Glutamatergic neuron (in vitro differentiated cells): ENCODE data around the gene DCTN3. TPM values are rescaled to one million over a fixed set of nuclear protein-coding genes. Genes with fewer than 3 reads are reported as not detected.
A peak's percentile ranks its signal among the peaks of the same experiment; 100 is the strongest.

ENCODE experiments used
- DNase-seq: peaks from one replicate; pipeline ENCODE4 v3.0.0; 2022
- H3K27ac Mint-ChIP-seq: one replicate; pipeline ENCODE4 v1.8.0; 2020; ENCODE audit warnings: mild to moderate bottlenecking, mixed read lengths, inconsistent platforms; ENCODE audit not compliant: unreplicated experiment
- H3K27me3 Mint-ChIP-seq: one replicate; pipeline ENCODE4 v1.8.0; 2020; ENCODE audit warnings: mild to moderate bottlenecking, moderate library complexity, mixed read lengths, inconsistent platforms; ENCODE audit not compliant: unreplicated experiment
- H3K36me3 Mint-ChIP-seq: one replicate; pipeline ENCODE4 v1.8.0; 2020; ENCODE audit warnings: mild to moderate bottlenecking, mixed read lengths, inconsistent platforms; ENCODE audit not compliant: unreplicated experiment
- H3K4me1 Mint-ChIP-seq: one replicate; pipeline ENCODE4 v1.8.0; 2020; ENCODE audit warnings: mild to moderate bottlenecking, low read depth, mixed read lengths, inconsistent platforms; ENCODE audit not compliant: unreplicated experiment
- H3K4me3 Mint-ChIP-seq: one replicate; pipeline ENCODE4 v1.8.0; 2020; ENCODE audit warnings: mild to moderate bottlenecking, mixed read lengths, inconsistent platforms; ENCODE audit not compliant: unreplicated experiment
- H3K9me3 Mint-ChIP-seq: one replicate; pipeline ENCODE4 v1.8.0; 2020; ENCODE audit warnings: mild to moderate bottlenecking, moderate library complexity, mixed read lengths, inconsistent platforms; ENCODE audit not compliant: unreplicated experiment
- total RNA-seq: library from RNA; stranded (reverse); fragmentation: NEBNext Ultra II Directional; extraction: Animal tissue kit (Norgen Biotek cat#: 25700); gene quantifications from one replicate; pipeline ENCODE4 v1.2.1, GENCODE V29; 2021; ENCODE audit not compliant: unreplicated experiment
- TF ChIP-seq, protein P1 (sequence below): fragments of 200-600 bp; sonication (generic); IDR thresholded peaks from one replicate; pipeline ENCODE4 v1.5.0; 2021; ENCODE audit not compliant: partially characterized antibody, unreplicated experiment

Gene DCTN3
- total RNA-seq, 1 donor from 2014 or later = 119 TPM

DNA sequence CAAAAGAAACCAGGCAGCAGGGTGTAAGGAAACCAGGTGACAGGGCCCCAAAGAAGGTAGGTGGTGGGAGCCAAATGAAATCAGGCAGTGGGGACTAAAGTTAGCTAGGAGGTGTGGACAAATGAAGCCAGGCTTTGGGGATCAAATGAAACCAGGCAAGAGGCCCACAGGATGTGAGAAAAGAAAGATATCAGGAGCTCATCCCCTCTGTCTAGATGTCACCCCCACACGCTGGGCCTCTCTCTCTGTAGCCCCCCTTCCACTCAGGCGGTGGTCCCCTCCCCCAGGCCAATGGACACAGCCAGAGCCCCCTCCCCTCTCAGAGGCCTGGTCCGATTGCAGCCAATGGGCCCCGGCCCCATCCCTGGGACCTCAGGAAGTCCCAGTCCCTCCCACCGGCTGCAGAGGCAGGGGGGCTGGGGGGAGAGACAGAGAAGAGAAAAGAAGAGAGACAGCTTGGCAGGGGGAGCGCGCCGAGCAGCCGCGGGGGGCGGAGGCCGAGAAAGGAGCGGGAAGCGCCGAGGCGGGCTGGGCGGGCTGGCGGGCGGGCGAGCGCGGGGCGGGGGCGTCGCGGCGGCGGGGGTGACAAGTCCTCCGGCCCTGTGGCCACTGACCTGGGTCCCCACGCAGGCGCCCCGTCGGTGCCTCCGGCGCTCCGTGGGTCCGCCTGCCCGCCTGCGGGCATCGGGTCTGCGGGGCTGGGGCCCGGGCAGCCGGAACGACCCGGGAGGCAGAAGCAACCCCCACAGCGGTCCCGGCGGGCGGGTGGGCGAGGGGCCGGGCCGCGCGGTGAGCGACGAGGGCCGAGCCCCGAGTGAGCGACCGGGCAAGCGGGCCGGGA lies 42.7 kb downstream of the DCTN3 start:
- Mint-ChIP-seq H3K4me1 (peaks cover 58% of the 10 kb centered on the region), H3K27ac (peak overlapping the region; percentile 91), H3K36me3 (peaks cover 4% of the 10 kb centered on the region), H3K4me3 (peak overlapping the region; percentile 89), H3K27me3 (peaks cover 24% of the 10 kb centered on the region), H3K9me3 (peaks cover 12% of the 10 kb centered on the region)
- DNase-seq = peak; percentile 82
- TF ChIP-seq, protein P1, sequence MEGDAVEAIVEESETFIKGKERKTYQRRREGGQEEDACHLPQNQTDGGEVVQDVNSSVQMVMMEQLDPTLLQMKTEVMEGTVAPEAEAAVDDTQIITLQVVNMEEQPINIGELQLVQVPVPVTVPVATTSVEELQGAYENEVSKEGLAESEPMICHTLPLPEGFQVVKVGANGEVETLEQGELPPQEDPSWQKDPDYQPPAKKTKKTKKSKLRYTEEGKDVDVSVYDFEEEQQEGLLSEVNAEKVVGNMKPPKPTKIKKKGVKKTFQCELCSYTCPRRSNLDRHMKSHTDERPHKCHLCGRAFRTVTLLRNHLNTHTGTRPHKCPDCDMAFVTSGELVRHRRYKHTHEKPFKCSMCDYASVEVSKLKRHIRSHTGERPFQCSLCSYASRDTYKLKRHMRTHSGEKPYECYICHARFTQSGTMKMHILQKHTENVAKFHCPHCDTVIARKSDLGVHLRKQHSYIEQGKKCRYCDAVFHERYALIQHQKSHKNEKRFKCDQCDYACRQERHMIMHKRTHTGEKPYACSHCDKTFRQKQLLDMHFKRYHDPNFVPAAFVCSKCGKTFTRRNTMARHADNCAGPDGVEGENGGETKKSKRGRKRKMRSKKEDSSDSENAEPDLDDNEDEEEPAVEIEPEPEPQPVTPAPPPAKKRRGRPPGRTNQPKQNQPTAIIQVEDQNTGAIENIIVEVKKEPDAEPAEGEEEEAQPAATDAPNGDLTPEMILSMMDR = no peak

DNA sequence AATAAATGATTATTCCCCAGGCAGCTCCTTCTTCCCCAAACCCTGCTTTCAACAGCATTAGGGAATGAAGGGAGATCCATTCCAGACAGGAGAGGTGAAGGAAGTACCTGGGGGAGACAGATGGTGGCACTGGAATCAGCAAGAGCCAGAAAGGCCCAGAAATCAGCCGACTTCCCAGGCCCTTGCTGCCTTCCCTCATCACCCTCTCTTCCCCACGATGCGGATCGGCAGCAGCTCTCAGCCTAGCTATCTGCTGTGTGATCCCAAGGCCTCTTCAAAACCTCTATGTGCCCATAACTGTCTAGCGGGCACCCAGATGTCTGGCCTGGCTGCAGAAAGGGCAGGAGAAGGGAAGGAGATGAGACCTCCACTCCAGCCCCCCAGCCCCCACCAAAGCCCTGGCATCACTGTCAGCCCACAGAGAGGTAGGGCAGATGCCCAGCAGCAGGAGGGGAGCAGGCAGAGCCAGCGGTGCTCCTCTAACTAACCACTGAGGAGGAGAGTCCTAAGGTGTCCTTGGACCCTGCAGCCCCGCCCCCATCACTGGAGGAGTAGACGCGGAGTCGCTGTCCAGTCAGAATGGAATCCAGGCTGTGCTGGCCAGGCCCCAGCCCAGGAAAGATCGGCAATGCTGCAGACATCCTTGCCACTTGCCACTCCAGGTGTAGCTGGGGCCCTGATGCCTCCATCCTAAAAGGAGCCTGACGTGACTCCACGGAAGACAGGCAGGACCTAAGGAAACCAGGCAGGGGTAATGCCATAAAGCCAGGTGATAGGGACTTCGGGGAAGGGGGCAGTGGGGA lies 43.5 kb downstream of the DCTN3 start:
- Mint-ChIP-seq H3K36me3 (peaks cover 4% of the 10 kb centered on the region), H3K4me3 (peak overlapping the region; percentile 89), H3K9me3 (peaks cover 9% of the 10 kb centered on the region), H3K27ac (peak overlapping the region; percentile 69), H3K27me3 (peaks cover 24% of the 10 kb centered on the region), H3K4me1 (peaks cover 56% of the 10 kb centered on the region)
- DNase-seq = peak; percentile 77
- TF ChIP-seq, protein P1 = no peak

DNA sequence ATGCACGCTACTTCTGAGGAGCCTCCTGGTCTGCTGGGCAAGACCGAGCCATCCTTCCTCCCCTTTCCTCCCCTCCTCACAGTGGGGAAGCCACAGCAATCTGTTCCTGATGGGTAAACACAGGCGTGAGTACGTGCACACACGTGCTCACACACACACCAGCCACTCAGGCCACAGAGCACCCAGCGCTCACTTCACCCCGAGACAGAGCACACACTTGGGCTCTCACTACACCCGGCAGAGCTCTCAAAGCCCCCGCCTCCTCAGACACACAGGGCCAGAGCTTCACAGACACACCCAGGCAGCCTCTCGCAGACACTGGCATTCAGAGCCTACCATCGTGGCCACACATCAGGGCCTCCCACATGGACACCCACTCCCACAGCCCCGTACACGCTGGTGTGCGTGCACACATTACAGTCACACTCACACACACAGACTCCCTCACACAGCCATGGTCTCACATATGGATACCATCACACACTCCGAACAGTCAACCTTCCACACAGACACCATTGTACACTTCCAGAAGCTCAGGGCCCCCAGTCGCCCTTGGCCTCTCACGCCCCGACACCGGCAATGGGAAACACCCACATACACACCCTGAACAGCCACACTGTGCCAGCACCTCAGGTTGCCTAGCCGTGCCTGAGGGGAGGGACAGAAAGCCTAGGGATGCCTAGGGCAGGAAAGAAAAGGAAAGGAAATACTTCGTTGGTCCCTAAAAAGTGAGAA lies 44.3 kb downstream of the DCTN3 start:
- TF ChIP-seq, protein P1 = no peak
- Mint-ChIP-seq H3K36me3 (no peaks in the 10 kb centered on the region), H3K4me1 (peaks cover 53% of the 10 kb centered on the region), H3K9me3 (peaks cover 11% of the 10 kb centered on the region), H3K27me3 (peaks cover 20% of the 10 kb centered on the region), H3K27ac (peak overlapping the region; percentile 69), H3K4me3 (peak overlapping the region; percentile 45)
- no peak for DNase-seq

DNA sequence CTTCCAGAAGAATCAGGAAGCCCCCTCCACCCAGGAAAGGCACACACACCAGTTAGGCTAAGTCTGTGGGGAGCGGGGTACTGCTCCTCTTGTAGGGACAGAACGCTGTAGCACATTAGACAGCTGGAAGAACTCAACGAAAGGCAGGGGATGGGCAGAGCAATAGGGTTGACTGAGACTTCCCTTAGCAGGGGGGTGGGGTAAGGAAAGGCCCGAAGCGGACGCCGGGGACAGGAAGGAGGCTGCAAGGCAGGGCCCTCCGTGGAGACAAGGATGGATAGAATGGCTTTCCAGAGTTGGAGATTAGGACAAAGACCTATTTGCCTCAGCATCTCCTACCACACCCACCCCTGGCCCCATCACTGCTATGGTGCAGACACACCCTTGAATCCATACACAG lies 45.1 kb downstream of the DCTN3 start:
- DNase-seq = no peak

More for the DNA sequence above, 45.1 kb downstream of the DCTN3 start:
- no peaks in the 10 kb centered on the region for H3K36me3 Mint-ChIP-seq
- TF ChIP-seq, protein P1 = no peak
- peak overlapping the region; percentile 42 for H3K4me3 Mint-ChIP-seq
- H3K27me3 Mint-ChIP-seq = peaks cover 21% of the 10 kb centered on the region
- peak overlapping the region; percentile 48 for H3K27ac Mint-ChIP-seq
- H3K9me3 Mint-ChIP-seq = peaks cover 14% of the 10 kb centered on the region
- H3K4me1 Mint-ChIP-seq = peaks cover 53% of the 10 kb centered on the region
